Fibroblast of pulmonary artery (primary cell): Measurements from ENCODE around the gene EEF1AKMT1.
A peak's percentile ranks its signal among the peaks of the same experiment; 100 is the strongest.

Experiments used
- DNase-seq: peaks from one replicate; pipeline ENCODE4 v3.0.0-alpha.2; 2010; ENCODE audit warnings: low read depth
- H3K4me3 ChIP-seq: replicated peaks from 2 replicates; pipeline ENCODE4 v1.5.1; 2011; ENCODE audit warnings: low read depth, mild to moderate bottlenecking, control low read depth, low read length, moderate library complexity
- TF ChIP-seq, protein P1 (sequence below): IDR thresholded peaks from 2 replicates; pipeline ENCODE4 v1.5.1; 2011; ENCODE audit warnings: mild to moderate bottlenecking, control low read depth, low read length, inconsistent platforms; ENCODE audit errors: missing control alignments

Gene EEF1AKMT1

DNA sequence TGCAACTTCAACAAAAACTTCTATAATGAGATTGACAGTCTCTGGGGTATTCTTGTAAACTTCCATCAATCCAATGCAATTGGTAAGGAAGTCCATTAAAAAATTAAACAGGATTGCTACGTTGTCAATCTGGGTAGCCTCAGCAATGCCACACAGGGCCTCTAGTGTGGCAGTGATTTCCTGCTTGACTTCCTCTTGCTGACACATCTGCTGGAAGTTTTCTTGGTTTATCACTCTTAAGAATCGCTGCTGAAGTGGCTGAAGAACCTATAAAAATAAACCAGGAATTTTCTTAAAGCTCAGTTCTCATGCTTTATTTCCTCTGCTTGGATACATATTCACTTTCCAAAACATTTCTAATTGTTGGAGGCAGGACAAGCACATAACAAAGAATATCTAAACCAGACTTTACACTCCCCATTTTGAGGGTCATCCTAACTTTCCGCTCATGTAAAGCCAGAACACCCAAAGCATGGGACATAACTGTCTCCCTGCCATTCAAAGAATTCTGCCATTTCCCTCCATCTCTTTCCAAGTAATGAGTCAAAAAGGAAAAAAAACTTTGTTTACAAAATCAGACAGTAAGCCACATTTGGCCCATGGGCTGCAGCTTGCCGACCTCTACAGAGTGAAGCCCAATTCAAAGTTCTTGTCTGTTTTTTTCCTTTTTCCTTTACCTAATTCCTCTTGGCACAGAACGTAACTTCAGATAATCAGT, 23.2 kb upstream of the EEF1AKMT1 start:
- DNase-seq: no peak
- TF ChIP-seq, protein P1, sequence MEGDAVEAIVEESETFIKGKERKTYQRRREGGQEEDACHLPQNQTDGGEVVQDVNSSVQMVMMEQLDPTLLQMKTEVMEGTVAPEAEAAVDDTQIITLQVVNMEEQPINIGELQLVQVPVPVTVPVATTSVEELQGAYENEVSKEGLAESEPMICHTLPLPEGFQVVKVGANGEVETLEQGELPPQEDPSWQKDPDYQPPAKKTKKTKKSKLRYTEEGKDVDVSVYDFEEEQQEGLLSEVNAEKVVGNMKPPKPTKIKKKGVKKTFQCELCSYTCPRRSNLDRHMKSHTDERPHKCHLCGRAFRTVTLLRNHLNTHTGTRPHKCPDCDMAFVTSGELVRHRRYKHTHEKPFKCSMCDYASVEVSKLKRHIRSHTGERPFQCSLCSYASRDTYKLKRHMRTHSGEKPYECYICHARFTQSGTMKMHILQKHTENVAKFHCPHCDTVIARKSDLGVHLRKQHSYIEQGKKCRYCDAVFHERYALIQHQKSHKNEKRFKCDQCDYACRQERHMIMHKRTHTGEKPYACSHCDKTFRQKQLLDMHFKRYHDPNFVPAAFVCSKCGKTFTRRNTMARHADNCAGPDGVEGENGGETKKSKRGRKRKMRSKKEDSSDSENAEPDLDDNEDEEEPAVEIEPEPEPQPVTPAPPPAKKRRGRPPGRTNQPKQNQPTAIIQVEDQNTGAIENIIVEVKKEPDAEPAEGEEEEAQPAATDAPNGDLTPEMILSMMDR: no peak
- H3K4me3 ChIP-seq: no peak overlapping the region

DNA sequence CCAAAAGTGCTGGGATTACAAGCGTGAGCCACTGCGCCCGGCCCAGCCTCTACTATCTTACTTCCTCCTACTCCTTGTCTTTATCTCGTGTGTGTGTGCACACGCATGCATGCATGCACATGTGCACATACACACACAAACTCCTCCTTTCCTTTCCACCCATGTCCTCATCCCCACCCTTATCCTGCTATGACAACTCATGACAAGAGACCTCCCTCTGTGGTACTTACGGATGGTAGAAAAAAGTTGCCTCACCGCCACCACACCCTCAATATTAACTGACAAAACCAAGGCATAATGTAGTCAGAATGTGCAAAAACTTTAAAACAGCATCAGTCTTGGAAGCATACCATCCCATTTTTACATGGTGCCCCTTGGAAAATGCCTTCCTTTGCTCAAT, 15.9 kb upstream of the EEF1AKMT1 start:
- TF ChIP-seq, protein P1: no peak
- no peak for DNase-seq
- H3K4me3 ChIP-seq: no peak overlapping the region

DNA sequence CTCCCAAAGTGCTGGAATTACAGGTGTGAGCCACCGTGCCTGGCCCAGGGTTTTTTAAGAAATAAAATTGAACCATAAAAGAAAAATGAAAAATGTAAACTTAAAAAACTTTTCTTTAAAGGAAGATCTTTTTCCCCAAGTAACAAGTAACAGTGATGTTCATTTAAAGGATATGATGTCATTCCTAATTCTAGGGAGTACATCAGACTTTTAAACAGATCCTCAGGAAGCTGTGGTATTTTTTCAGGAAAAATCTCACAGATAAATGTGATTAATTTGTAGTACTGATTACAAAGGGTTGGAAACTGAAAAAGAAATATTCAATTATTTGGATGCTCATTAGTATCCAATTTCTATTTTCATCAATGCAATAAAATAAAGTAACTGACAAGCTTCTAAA, 14.6 kb upstream of the EEF1AKMT1 start:
- DNase-seq: peak; percentile 9
- TF ChIP-seq, protein P1: no peak
- H3K4me3 ChIP-seq: no peak overlapping the region

DNA sequence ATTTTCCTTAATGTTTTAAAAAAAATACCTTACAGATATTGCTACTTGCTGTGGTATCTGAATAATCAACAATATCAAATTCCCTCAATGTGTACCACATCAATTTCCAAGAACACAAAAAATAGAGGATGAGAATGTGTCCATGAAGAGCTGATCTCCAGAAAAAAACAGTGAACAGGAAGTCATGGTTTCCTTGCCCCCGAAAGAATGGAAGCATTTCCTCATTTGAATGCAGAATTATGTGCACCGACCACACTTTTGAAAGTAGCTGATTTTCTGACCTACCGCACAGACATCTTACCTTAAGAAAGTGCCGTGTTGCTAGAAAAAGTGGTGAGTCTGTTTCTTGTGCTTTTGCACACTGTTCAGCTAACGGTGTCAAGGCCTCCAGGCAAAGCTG, 13.4 kb upstream of the EEF1AKMT1 start:
- TF ChIP-seq, protein P1: no peak

DNA sequence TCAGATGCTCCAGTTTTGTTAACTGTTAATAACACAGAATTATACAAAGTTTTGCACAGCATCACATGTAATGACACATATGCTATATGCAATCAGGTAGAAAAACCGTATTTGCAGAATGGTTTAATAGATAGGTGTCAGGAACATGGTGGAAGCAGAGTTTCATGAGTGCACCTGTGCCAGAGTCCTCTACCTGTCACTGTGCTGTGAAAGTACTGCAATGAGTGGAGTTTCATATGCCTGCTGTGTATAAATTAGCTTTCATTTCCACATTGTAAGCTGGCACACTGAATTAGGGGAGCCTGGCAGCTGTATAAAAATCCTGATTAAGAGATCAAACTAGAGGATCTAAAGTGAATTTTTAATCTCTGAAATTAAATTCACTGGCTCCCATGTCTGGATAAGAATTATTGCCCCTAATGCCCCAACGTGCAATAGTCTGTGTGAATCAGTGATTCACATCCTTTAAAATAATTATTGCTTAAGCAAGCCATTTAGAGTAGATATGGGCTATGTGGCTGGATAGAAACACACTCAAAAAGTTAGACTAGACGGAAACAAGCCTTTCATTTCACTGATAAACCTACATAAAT, 8.5 kb upstream of the EEF1AKMT1 start:
- no peak for DNase-seq
- no peak overlapping the region for H3K4me3 ChIP-seq
- TF ChIP-seq, protein P1: no peak

More for the DNA sequence above, 13.4 kb upstream of the EEF1AKMT1 start:
- no peak overlapping the region for H3K4me3 ChIP-seq
- DNase-seq: no peak

DNA sequence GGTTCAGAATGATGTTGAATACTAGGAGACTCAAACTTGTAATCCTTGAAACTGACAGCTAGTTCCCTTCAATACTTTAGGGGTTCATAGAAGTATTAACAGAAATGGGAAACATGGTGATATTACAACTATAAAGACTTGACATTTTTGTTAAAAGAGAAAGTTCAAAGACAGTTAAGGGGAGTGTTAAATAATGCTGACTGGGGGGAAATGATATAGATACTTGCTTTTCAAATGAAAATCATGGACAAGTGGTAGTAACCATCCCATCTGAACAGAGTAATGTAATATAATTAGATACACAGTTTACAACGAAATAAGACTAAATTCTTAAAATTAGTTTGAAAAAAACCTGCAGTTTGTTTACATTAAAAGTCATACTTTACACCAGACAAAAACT, 6.6 kb upstream of the EEF1AKMT1 start:
- no peak overlapping the region for H3K4me3 ChIP-seq
- DNase-seq: no peak
- TF ChIP-seq, protein P1: no peak

DNA sequence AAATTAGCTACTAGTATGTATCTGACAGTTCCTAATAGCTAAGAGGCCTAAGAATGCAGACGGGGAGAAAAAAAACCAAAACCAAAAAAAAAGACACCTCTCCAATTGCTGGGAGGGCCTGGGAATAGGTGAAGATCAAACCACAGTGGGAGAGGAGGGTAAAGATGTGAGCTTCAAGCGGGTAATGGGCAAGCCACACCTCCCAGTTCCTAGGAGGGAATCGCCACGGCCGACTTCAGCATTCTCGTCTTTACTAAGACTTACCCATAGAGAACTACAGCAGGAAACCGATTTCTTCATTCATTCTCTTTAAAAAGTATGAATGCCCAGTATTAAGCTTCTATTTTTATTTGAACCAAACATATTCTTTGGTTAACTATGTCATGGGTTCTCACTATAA, 5.6 kb upstream of the EEF1AKMT1 start:
- TF ChIP-seq, protein P1: no peak
- DNase-seq: no peak
- no peak overlapping the region for H3K4me3 ChIP-seq
